HG02763 (cell line): ENCODE data around the gene SLCO2B1.

Experiments used
- ATAC-seq: cut with Tn5 transposase; IDR thresholded peaks from one replicate; pipeline ENCODE4 v1.9.1; 2021; ENCODE audit warnings: mild to moderate bottlenecking, moderate library complexity; ENCODE audit not compliant: unreplicated experiment

SLCO2B1 gene

DNA sequence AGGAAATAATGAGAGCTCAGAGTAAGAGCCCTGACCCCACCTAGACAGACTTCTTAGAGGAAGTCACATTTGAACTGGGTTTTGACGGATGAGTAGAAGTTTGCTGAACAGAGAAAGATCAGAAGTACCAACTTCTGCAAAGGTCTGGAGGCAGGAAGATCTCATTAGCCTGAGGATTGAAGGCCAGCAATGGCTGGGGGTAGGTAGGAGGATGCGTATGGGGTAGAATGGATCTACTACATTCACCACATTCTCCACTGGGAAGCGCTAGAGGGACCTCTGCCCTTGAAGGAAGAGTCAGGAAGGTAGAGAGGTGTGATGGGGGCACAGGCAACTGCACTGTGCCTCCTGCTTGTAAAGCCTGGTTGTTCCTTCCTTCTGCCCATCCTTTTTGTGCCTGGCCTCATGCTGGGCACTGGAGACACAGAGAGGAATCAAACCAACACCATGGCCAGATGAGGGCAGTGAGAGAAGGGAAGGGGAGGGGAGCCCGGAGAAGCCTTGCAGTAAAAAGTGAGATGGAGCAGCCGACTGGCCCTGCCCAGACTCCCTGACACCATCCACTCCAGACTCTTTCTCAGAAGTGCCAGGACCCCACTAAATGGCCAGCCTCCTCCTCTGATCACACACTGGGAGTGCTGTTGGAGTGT is 94.6 kb downstream of the SLCO2B1 start:
- ATAC-seq = no peak

DNA sequence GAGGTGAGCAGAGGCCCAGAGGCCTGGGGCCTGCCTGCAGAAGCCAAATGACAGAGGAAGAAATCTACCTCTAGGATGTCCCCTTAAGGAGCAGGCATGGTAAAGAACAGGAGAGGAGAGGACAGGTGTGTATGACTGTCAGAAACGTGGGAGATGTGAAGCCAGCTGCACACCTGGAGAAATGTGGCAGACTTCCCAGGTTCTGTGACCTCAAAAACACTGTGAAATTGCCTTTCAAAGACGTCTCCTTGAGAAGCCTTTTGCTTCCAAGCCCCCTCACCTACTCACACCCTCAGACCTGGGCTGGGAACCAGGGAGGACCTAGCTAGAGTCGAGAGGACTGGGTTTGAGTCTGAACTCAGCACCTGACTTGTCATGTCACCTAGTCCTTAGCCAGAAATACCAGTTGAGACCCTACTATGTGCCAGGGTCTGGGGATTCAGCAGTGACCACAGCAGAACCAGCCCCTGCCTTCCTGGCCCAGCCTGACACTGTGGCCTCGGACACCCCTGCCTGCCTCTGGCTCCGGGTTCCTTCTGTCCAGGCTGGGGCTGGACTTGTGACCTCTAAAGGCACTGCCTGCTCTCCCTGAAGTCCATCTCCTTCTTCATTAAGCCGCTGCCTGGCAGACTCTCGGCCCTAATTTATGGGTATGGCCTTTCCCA is 95.2 kb downstream of the SLCO2B1 start:
- no peak for ATAC-seq

DNA sequence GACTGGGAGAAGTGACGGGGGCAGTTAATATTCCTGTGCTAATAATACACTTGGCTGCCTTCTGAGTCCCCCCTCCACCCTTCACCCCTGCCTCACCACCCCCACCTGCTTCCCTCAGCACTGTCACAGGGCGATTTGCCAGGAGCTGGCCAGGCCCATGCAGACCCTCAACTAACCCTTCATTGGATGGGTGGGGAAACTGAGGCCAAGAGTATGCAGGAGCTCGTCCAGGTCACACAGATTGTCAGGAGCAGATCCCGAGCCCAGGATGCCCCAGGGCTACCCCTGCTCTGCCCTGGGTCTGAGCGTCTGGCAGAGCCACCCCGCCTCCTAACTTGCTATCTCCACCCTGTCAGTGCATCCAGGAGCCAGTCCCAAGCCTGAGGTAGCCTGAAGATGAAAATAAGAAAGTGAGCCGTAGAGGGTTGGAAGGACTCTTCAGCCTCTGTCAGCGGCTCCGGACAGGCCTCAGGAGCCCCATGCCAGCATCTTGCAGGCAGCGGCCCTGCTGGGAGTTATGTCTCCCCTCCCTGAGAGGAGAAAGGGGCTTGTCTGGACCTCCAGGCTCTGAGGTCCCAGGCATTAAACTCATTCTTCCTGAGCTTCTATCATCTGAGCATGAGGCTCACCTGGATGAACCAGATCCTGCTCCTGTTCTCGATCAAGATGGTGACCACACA is 95.9 kb downstream of the SLCO2B1 start:
- ATAC-seq = no peak

DNA sequence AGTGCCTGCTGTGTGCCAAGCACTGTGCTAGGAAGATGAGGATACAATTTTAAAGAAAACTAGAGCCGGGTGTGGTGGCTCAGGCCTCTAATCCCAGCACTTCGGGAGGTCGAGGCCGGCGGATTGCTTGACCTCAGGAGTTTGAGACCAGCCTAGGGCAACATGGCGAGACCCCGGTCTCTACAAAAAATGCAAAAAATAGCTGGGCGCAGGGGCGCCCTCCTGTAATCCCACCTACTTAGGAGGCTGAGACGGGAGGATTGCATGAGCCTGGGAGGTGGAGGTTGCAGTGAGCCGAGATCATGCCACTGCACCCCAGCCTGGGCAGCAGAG is 98.0 kb downstream of the SLCO2B1 start:
- ATAC-seq = no peak

DNA sequence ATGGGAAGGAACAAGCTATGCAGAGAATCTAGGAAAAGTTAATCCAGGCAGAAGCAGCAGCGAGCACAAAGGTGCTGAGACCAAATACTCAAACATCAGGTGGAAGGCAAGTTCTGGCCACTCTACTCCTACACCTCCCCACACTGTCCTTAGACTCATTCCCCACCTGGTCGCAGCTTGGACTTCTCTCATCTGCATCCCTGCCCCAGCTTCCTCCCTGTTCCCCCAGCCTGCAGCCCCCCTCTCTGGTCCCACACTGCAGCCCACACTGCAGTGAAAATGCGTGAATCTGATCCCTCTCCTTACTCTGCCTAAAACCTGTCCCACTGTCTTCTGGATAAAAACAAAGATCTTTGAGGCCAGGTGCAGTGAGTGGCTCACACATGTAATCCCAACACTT is 98.8 kb downstream of the SLCO2B1 start:
- no peak for ATAC-seq

DNA sequence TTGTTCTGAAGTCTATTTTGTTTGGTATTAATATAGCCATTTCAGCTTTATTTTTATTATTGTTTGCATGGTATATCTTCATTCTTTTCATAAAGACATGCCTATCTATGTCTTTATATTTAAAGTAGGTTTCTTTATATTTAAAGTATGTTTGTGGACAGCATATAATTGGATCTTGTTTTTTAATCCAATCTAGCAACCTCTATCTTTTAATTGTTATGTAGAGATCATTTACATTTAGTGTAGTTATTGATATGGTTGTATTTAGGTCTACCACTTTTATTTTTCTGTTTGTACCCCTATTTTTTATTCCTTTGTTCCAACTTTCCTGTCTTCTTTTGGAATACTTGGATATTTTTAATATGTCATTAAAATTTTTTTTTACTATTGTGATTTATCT is 103.4 kb downstream of the SLCO2B1 start:
- ATAC-seq = no peak
